Mucosa of descending colon (tissue), 3 donors: ENCODE results near the gene WDR11. TPM values are rescaled to one million over a fixed set of nuclear protein-coding genes. Genes with fewer than 3 reads are reported as not detected.

Source experiments
- ATAC-seq: fragments of 200-7000 bp; cut with Tn5 transposase; one replicate; pipeline ENCODE4 v1.9.1; 2020; ENCODE audit warnings: mild to moderate bottlenecking, moderate library complexity
- DNase-seq, 3 donors: peaks; one replicate each; pipeline ENCODE4 v3.0.0-alpha.2; 2020
- H3K36me3 ChIP-seq: fragments of 200-600 bp; one replicate; pipeline ENCODE4 v1.8.0; 2021; ENCODE audit warnings: low read depth, mild to moderate bottlenecking
- H3K4me1 ChIP-seq: fragments of 200-600 bp; one replicate; pipeline ENCODE4 v1.8.0; 2021; ENCODE audit warnings: low read depth, mild to moderate bottlenecking
- H3K4me3 ChIP-seq: fragments of 200-600 bp; one replicate; pipeline ENCODE4 v1.8.0; 2021; ENCODE audit warnings: mild to moderate bottlenecking
- H3K9me3 ChIP-seq: fragments of 200-600 bp; one replicate; pipeline ENCODE4 v1.8.0; 2021; ENCODE audit warnings: mild to moderate bottlenecking
- intact Hi-C, 2 donors: fragments of 100-400 bp; cut with DNase I in 1 of 2; cut with micrococcal nuclease in 1 of 2; formaldehyde crosslinking; loops; one replicate each; pipeline versions ENCODE4 v1.11.0 to v1.11.1; 2022; cut with DNase I, micrococcal nuclease
- total RNA-seq, 3 donors: library from RNA; stranded (reverse); fragmentation: NEBNext Ultra II Directional in 2 of 3; extraction: Animal tissue kit (Norgen Biotek cat#: 25700) in 2 of 3; gene quantifications; one replicate each; pipeline versions ENCODE4 v1.2.1 to v1.2.4, GENCODE V29; 2021 to 2023
- TF ChIP-seq, protein P1 (sequence below): fragments of 200-600 bp; IDR thresholded peaks from one replicate; pipeline ENCODE4 v1.8.0; 2022; ENCODE audit warnings: antibody characterized with exemption, mild to moderate bottlenecking
- donor health status: DM: no; HTN: no; CAD: no; lungs with moderate emphysema.
- donor health status: DM: no; HTN: no; CAD: no.
- donor health status: DM: no; HTN: yes; CAD: no.

WDR11 gene
- total RNA-seq, 3 donors from 2014 or later = 42.0 to 53.8 (median 44.5) TPM

DNA sequence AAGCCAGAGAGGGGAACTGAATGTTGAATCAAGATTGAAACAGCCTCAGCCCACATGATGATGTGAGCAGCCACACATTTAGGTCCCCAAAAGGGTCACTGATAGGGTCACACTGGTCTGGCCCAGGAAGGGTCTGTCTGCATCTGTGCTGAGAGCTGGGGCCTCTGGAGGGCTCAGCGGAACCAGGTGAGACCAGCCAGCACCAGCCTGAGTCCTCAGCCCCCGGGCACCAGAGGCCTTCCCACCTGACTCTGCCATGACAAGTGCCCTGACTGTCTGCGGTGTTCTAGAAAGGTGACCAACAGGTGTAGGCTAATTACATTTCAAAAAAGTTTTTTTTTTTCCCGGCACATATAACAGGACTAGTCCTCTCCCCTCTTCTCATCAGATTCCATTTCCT, 76.2 kb downstream of the WDR11 start:
- no peaks in the 10 kb centered on the region for H3K4me1 ChIP-seq
- H3K4me3 ChIP-seq = no peak overlapping the region
- TF ChIP-seq, protein P1, sequence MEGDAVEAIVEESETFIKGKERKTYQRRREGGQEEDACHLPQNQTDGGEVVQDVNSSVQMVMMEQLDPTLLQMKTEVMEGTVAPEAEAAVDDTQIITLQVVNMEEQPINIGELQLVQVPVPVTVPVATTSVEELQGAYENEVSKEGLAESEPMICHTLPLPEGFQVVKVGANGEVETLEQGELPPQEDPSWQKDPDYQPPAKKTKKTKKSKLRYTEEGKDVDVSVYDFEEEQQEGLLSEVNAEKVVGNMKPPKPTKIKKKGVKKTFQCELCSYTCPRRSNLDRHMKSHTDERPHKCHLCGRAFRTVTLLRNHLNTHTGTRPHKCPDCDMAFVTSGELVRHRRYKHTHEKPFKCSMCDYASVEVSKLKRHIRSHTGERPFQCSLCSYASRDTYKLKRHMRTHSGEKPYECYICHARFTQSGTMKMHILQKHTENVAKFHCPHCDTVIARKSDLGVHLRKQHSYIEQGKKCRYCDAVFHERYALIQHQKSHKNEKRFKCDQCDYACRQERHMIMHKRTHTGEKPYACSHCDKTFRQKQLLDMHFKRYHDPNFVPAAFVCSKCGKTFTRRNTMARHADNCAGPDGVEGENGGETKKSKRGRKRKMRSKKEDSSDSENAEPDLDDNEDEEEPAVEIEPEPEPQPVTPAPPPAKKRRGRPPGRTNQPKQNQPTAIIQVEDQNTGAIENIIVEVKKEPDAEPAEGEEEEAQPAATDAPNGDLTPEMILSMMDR = no peak
- no peaks in the 10 kb centered on the region for H3K36me3 ChIP-seq
- no peaks in the 10 kb centered on the region for H3K9me3 ChIP-seq
- DNase-seq (no peak), ATAC-seq (no peak)
- intact Hi-C loops = no loop called here

DNA sequence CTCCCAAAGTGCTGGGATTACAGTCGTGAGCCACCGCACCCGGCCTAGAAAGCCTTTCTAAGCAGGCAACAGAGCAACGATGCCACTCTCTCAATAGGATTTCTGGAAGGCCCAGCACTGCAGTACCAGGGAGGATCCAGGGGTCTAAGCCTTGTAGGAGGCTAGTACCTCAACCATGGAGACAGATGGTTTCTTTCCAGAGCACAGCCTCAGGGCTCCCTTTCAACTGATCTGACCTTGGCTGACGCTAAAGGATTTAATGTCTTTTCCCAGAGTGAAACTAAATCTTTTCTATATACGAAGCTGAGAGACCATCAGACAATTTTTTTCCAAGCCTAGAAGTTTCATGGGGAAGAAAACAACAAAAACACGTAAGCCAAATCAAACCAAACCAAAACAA, 78.0 kb downstream of the WDR11 start:
- intact Hi-C loops = no loop called here
- DNase-seq = no peak
- H3K4me1 ChIP-seq = no peaks in the 10 kb centered on the region
- no peaks in the 10 kb centered on the region for H3K36me3 ChIP-seq
- ATAC-seq = no peak
- H3K4me3 ChIP-seq = no peak overlapping the region
- TF ChIP-seq, protein P1 = no peak
- H3K9me3 ChIP-seq = no peaks in the 10 kb centered on the region

DNA sequence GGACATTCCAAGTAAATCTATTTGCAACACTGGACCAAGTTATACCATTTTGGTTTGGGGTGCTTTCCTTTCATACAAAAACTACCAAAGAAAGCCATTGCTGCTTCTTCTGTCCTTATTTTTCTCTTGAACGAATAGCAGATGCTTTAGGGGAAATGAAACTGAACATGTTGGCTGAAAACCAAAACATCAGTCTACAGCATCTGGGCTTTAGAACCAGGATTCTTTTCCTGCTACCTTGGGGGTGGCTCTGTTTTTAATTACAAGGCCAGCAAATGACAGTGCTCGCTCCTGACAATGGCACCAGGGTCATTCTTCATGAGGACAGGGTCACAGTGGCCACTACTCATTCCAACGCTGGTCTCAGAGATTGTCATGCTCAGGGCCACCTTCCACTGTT, 80.3 kb downstream of the WDR11 start:
- intact Hi-C loops = no loop called here
- no peaks in the 10 kb centered on the region for H3K4me1 ChIP-seq
- H3K4me3 ChIP-seq = no peak overlapping the region
- TF ChIP-seq, protein P1 = no peak
- ATAC-seq = no peak
- H3K9me3 ChIP-seq = no peaks in the 10 kb centered on the region
- H3K36me3 ChIP-seq = no peaks in the 10 kb centered on the region
- no peak for DNase-seq

DNA sequence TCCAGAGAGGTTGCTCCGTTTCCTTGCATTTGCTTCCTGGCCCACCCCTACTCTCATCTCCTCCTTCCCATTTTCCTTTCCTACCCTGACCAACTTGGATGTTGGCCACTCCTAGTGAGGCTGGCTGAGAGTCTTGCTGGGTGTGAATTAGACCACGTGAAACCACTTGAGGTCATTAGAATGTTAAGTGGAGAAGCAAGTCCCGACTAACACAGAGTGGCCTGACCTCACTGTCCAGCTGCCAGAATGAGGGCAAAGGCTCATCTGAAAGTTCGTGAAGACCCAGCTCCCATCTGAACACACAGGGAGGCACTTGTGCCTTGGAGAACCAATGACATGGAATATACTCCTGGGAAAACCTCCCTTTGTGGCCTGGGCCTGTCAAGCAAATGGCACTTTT, 80.8 kb downstream of the WDR11 start:
- H3K9me3 ChIP-seq = no peaks in the 10 kb centered on the region
- ATAC-seq (no peak), DNase-seq (no peak)
- intact Hi-C loops = no loop called here
- TF ChIP-seq, protein P1 = no peak
- no peaks in the 10 kb centered on the region for H3K4me1 ChIP-seq
- no peaks in the 10 kb centered on the region for H3K36me3 ChIP-seq
- no peak overlapping the region for H3K4me3 ChIP-seq

DNA sequence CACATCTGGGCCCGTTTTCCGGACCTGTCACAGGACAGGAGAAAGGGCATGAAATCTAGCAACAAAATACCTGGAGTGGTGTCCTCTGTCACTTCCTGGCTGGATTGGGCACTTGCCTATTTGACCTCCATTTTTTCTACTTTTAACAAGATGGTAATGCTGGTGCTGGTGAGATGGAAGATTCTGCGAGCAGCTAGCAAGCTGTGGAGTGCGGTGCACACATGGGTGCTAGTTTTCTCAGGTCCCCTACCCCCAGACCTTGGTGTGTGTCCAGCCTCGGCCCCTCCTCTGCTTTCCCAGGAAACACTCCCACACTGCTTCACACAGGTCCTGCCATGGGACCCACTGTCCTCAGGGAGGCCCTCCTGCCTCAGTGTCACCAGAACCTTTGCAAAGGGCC, 87.7 kb downstream of the WDR11 start:
- Histone ChIP-seq H3K36me3 (no peaks in the 10 kb centered on the region), H3K4me3 (no peak overlapping the region), H3K4me1 (no peaks in the 10 kb centered on the region), H3K9me3 (no peaks in the 10 kb centered on the region)
- no peak for DNase-seq
- ATAC-seq = no peak
- TF ChIP-seq, protein P1 = no peak
- intact Hi-C loops = no loop called here

DNA sequence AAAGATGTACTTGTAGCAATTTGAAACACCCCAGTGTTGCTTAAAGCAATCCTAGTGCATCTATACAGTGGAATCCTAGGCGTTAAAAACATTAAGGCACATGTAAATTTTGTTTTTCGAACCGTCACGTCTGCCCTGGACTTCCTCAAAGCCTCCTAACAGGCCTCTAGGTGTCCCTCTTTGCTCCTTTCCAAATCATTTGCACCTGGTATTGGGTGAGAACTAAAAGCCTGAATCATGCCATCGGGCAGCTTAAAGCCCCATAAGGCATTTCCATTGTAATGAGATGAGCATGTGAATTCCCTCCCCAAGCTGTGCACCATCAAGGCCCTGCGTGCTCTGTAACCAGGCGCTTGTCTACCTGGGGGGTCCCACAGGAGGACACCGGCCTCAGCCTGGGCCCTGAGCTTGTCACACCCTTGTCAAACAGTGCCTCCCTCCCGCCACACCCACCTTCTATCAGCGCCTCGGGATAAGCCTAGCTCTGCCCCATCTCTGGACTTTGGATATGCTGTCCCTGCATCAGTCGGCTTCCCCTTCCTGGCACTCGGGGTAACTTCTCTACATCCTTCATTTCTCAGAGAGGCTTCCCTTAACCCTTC, 89.2 kb downstream of the WDR11 start:
- Histone ChIP-seq H3K4me1 (no peaks in the 10 kb centered on the region), H3K9me3 (no peaks in the 10 kb centered on the region), H3K36me3 (no peaks in the 10 kb centered on the region), H3K4me3 (no peak overlapping the region)
- TF ChIP-seq, protein P1 = no peak
- DNase-seq (peak in 1 of 3 donors; percentile 35), ATAC-seq (peak; percentile 51)
- intact Hi-C loops = loop anchor here (5.0 to 10.0 kb wide), 2 partner anchors 792 to 794 kb away; no protein-coding TSS in a partner anchor
